GM18526 (cell line): ENCODE measurements around the gene CNTN2.

Source experiments
- POLR2A ChIP-seq: IDR thresholded peaks from 3 replicates; pipeline ENCODE4 v1.6.1; 2011; ENCODE audit not compliant: insufficient read length; ENCODE audit errors: extremely low read depth

CNTN2 gene

GRCh38 chr1:205042911-205043806 is at the start of gene CNTN2:
TSS of gene CNTN2 (plus strand) at chr1:205043212. CDS start at chr1:205053186, 9,974 bp downstream.
- no peak for TF ChIP-seq POLR2A

GRCh38 chr1:204994086-204994862 is 48.7 kb upstream of the CNTN2 start:
- no peak for TF ChIP-seq POLR2A

- TF ChIP-seq POLR2A = no peak
Observed at GRCh38 chr1:204996981-204997380, 46.0 kb upstream of the CNTN2 start.

- no peak for TF ChIP-seq POLR2A
Observed at GRCh38 chr1:204997591-204998355, 45.2 kb upstream of the CNTN2 start.

- TF ChIP-seq POLR2A = no peak
Observed at GRCh38 chr1:205001162-205001561, 41.9 kb upstream of the CNTN2 start.

GRCh38 chr1:205002705-205003104 is 40.3 kb upstream of the CNTN2 start:
- no peak for TF ChIP-seq POLR2A

GRCh38 chr1:205003358-205004131 is 39.5 kb upstream of the CNTN2 start:
- TF ChIP-seq POLR2A = no peak

GRCh38 chr1:205004351-205004750 is 38.7 kb upstream of the CNTN2 start:
- TF ChIP-seq POLR2A = no peak

- no peak for TF ChIP-seq POLR2A
Observed at GRCh38 chr1:205008896-205009295, 34.1 kb upstream of the CNTN2 start.

- no peak for TF ChIP-seq POLR2A
Observed at GRCh38 chr1:205009670-205010069, 33.3 kb upstream of the CNTN2 start.

- TF ChIP-seq POLR2A = no peak
Observed at GRCh38 chr1:205012391-205013140, 30.4 kb upstream of the CNTN2 start.

GRCh38 chr1:205013683-205014367 is 29.2 kb upstream of the CNTN2 start:
- no peak for TF ChIP-seq POLR2A

GRCh38 chr1:205014783-205015182 is 28.2 kb upstream of the CNTN2 start:
- TF ChIP-seq POLR2A = no peak

- TF ChIP-seq POLR2A = no peak
Observed at GRCh38 chr1:205015241-205015640, 27.8 kb upstream of the CNTN2 start.

- TF ChIP-seq POLR2A = no peak
Observed at GRCh38 chr1:205016075-205016474, 26.9 kb upstream of the CNTN2 start.
